ENCODE results near the gene BCAT1.

Gene BCAT1

GRCh38 chr12:24791622-24792021 lies 157.3 kb downstream of the BCAT1 start:
- no peaks in the 10 kb centered on the region for H3K27me3 ChIP-seq
- TF ChIP-seq CTCF (IDR thresholded peaks at IDR 0.05; ENCODE audit: low read depth, low read length): no peak
- H3K9me3 ChIP-seq: no peaks in the 10 kb centered on the region
- no peaks in the 10 kb centered on the region for H3K36me3 ChIP-seq
- DNase-seq: no peak
- H3K4me1 ChIP-seq: no peaks in the 10 kb centered on the region
- H3K4me3 ChIP-seq (ENCODE audit: low read depth, low read length): no peak overlapping the region

- H3K9me3 ChIP-seq: no peaks in the 10 kb centered on the region
- TF ChIP-seq CTCF (IDR thresholded peaks at IDR 0.05; ENCODE audit: low read depth, low read length): no peak
- H3K4me1 ChIP-seq: no peaks in the 10 kb centered on the region
- H3K27me3 ChIP-seq: no peaks in the 10 kb centered on the region
- no peak for DNase-seq
- H3K36me3 ChIP-seq: no peaks in the 10 kb centered on the region
- no peak overlapping the region for H3K4me3 ChIP-seq (ENCODE audit: low read depth, low read length)
Measured at GRCh38 chr12:24788886-24789285, 160.0 kb downstream of the BCAT1 start.

- TF ChIP-seq CTCF (IDR thresholded peaks at IDR 0.05; ENCODE audit: low read depth, low read length): peak; percentile 43
- H3K4me3 ChIP-seq (ENCODE audit: low read depth, low read length): no peak overlapping the region
- H3K4me1 ChIP-seq: 0 out of 2 replicates have a peak, but pooled peaks cover 2% of the 10 kb centered on the region
- no peak for DNase-seq
- H3K27me3 ChIP-seq: no peaks in the 10 kb centered on the region
- H3K36me3 ChIP-seq: no peaks in the 10 kb centered on the region
- H3K9me3 ChIP-seq: no peaks in the 10 kb centered on the region
Measured at GRCh38 chr12:24780697-24781368, 168.1 kb downstream of the BCAT1 start.

- no peaks in the 10 kb centered on the region for H3K27me3 ChIP-seq
- DNase-seq: no peak
- H3K4me3 ChIP-seq (ENCODE audit: low read depth, low read length): no peak overlapping the region
- no peaks in the 10 kb centered on the region for H3K36me3 ChIP-seq
- no peaks in the 10 kb centered on the region for H3K9me3 ChIP-seq
- peak; percentile 53 for TF ChIP-seq CTCF (IDR thresholded peaks at IDR 0.05; ENCODE audit: low read depth, low read length)
- peaks cover 10% of the 10 kb centered on the region; the same call in 1 of the 2 replicates for H3K4me1 ChIP-seq
Measured at GRCh38 chr12:24778486-24779304, 170.2 kb downstream of the BCAT1 start.

GRCh38 chr12:24777359-24777758 lies 171.5 kb downstream of the BCAT1 start:
- H3K27me3 ChIP-seq: no peaks in the 10 kb centered on the region
- H3K4me1 ChIP-seq: peaks cover 10% of the 10 kb centered on the region; the same call in 1 of the 2 replicates
- no peak overlapping the region for H3K4me3 ChIP-seq (ENCODE audit: low read depth, low read length)
- no peak for TF ChIP-seq CTCF (IDR thresholded peaks at IDR 0.05; ENCODE audit: low read depth, low read length)
- H3K36me3 ChIP-seq: no peaks in the 10 kb centered on the region
- no peak for DNase-seq
- H3K9me3 ChIP-seq: no peaks in the 10 kb centered on the region

DNA sequence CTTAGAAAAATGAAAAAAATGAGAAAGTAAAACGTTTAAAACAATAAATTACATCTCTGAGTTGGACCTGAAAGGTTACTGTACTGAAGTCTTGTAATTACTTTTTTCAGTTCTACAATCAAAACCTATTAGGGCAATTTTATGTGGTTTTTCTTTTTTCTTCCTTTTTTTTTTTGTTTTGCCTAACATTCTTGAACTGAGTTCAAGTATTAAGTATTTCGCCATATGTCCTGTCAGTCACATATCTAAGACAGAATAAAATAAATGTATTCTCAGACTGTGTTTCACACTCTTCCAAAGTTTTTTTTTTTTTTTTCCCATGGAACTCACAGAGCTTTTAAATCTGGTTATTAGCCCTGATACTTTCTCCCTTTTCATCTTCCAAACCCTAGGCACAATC lies 172.0 kb downstream of the BCAT1 start:
- TF ChIP-seq CTCF (IDR thresholded peaks at IDR 0.05; ENCODE audit: low read depth, low read length): no peak
- no peak for DNase-seq

More for the DNA sequence above, 172.0 kb downstream of the BCAT1 start:
- Histone ChIP-seq H3K4me1 (peaks cover 10% of the 10 kb centered on the region; the same call in 1 of the 2 replicates), H3K27me3 (no peaks in the 10 kb centered on the region), H3K9me3 (no peaks in the 10 kb centered on the region), H3K4me3 (ENCODE audit: low read depth, low read length) (no peak overlapping the region), H3K36me3 (no peaks in the 10 kb centered on the region)
